Measurements from ENCODE around the gene TNFRSF25. TPM values are rescaled to one million over a fixed set of nuclear protein-coding genes. Genes with fewer than 3 reads are reported as not detected.

The TNFRSF25 gene
- total and polyA plus RNA-seq, 9 of the 15 experiments (the other 6 are each of a cell fraction or from before 2014, with no cell fraction given) = 0.24 to 0.49 TPM; not detected in 7

GRCh38 chr1:6447818-6448748, 17.9 kb downstream of the TNFRSF25 start:
- 11% methylated on average over 63 of the region's 68 CpGs for WGBS (ENCODE audit: insufficient coverage, low coverage, missing lambda C conversion rate)
- ChIA-PET CTCF (ENCODE audit: low intra/inter-chr PET ratio) (no interaction called here), POLR2A (no interaction called here)
- intact Hi-C loops (cut with micrococcal nuclease) (no loop called here), in situ Hi-C loops (cut with MboI) (no loop called here)
- peaks cover 63 to 87% of the 10 kb centered on the region in 2 experiments for H3K27me3 ChIP-seq (ENCODE audit: control insufficient read depth in 2 of 2, insufficient read depth in 2 of 2, low read length in 2 of 2)
- no peak overlapping the region for H3K4me3 ChIP-seq
- no peak overlapping the region for H3K4me2 ChIP-seq (ENCODE audit: insufficient read depth, low read length)
- no peaks in the 10 kb centered on the region for H3K9me3 ChIP-seq (replicated peaks; ENCODE audit: control insufficient read depth, insufficient read depth, low read depth, low read length)
- DNase-seq (ENCODE audit: extremely low read depth in 1 of 4, low spot score in 3 of 4) = peak in 1 of 4 experiments; percentile 62
- peaks cover 31% of the 10 kb centered on the region for H4K20me1 ChIP-seq (replicated peaks; ENCODE audit: control insufficient read depth, insufficient read depth, low read length)
- no peak overlapping the region for H3K27ac ChIP-seq (ENCODE audit: extremely low read depth, low read depth, low read length)
- ATAC-seq = 0 out of 3 replicates have a peak, but pooled peaks have one; percentile 2
- no peak overlapping the region for H2AFZ ChIP-seq (ENCODE audit: low read depth, low read length)
- H3K79me2 ChIP-seq (ENCODE audit: control insufficient read depth, insufficient read depth, low read length) = no peaks in the 10 kb centered on the region
- no TSS peak for BruUV-seq (replicated peaks)
- H3K36me3 ChIP-seq (ENCODE audit: control insufficient read depth, insufficient read depth, low read length) = no peaks in the 10 kb centered on the region; the same call in 2 of the 3 replicates
- peaks cover 0 to 58% of the 10 kb centered on the region in 2 experiments; a peak in 2 of 5 replicates for H3K4me1 ChIP-seq (replicated peaks in 1 of 2; ENCODE audit: control insufficient read depth in 2 of 2, insufficient read depth in 2 of 2, low read length in 2 of 2)
- no peak for FAIRE-seq
- H3K9ac ChIP-seq (ENCODE audit: insufficient read depth in 1 of 2, low read depth in 2 of 2, low read length in 2 of 2) = peak overlapping the region in 1 of 2 experiments; percentile 45; a peak in 2 of 4 replicates
- H3K9me1 ChIP-seq (ENCODE audit: control insufficient read depth, insufficient read depth, low read length) = peaks cover 5% of the 10 kb centered on the region
- TF ChIP-seq GATA2 (CRISPR knock-in tag; IDR thresholded peaks at IDR 0.05) (no peak), ZNF785 (CRISPR knock-in tag; IDR thresholded peaks at IDR 0.05) (no peak), PATZ1 (CRISPR knock-in tag; IDR thresholded peaks at IDR 0.05; ENCODE audit: borderline replicate concordance) (no peak), MTF1 (CRISPR knock-in tag; IDR thresholded peaks at IDR 0.05; ENCODE audit: borderline replicate concordance) (no peak), BRD9 (IDR thresholded peaks at IDR 0.05; ENCODE audit: low read depth, partially characterized antibody) (no peak), YBX1 (IDR thresholded peaks at IDR 0.05) (no peak), FIP1L1 (IDR thresholded peaks at IDR 0.05; ENCODE audit: low read depth, low read length, poor library complexity, severe bottlenecking) (peak; percentile 20), PPARD (CRISPR knock-in tag; IDR thresholded peaks at IDR 0.05) (no peak), TFAP4 (CRISPR knock-in tag; IDR thresholded peaks at IDR 0.05; ENCODE audit: borderline replicate concordance) (0 out of 2 replicates have a peak, but pooled peaks have one; percentile 11), EZH2 (IDR thresholded peaks at IDR 0.05; ENCODE audit: borderline replicate concordance, low read depth, low read length) (peak; percentile 78; the same call in 1 of the 2 replicates), CTCF (IDR thresholded peaks at IDR 0.05 in 2 of 3, conservative IDR thresholded peaks at IDR 0.05 in 1 of 3; ENCODE audit: insufficient read depth in 2 of 3, low read depth in 1 of 3, low read length in 3 of 3) (peak in 2 of 3 experiments; percentile 9 to 13; a peak in 2 of 6 replicates), PHF8 (IDR thresholded peaks at IDR 0.05; ENCODE audit: borderline replicate concordance, low read length) (peak; percentile 14; the same call in 1 of the 2 replicates), ZNF561 (CRISPR knock-in tag; conservative IDR thresholded peaks at IDR 0.05) (no peak), ILK (tag; IDR thresholded peaks at IDR 0.05; ENCODE audit: borderline replicate concordance, low read depth) (no peak), ZNF224 (CRISPR knock-in tag; IDR thresholded peaks at IDR 0.05) (no peak), NR1H2 (CRISPR knock-in tag; IDR thresholded peaks at IDR 0.05) (no peak)
